Liver (tissue), 9 donors: Measurements from ENCODE around the gene MARCHF3. TPM values are rescaled to one million over a fixed set of nuclear protein-coding genes. Genes with fewer than 3 reads are reported as not detected.
"Not testable (repeated sequence)": the region's sequence is repeated elsewhere in the genome, so short reads cannot be mapped to it uniquely, and the experiment has no call there.

Experiments
- DNase-seq: peaks from one replicate; pipeline ENCODE4 v3.0.0-alpha.2; 2017; ENCODE audit warnings: low spot score
- H3K27ac ChIP-seq, 2 donors: one replicate each; pipeline ENCODE4 v1.7.0; 2013; ENCODE audit warnings: inconsistent platforms in 2 of 2, low read length in 2 of 2, control low read depth in 1 of 2, low read depth in 1 of 2, mild to moderate bottlenecking in 1 of 2
- H3K27me3 ChIP-seq, 4 donors: one replicate each; pipeline versions ENCODE4 v1.6.1 to v1.7.0; 2013; ENCODE audit warnings: low read length in 3 of 4, inconsistent platforms in 1 of 4, mild to moderate bottlenecking in 1 of 4, moderate library complexity in 1 of 4; ENCODE audit not compliant: control insufficient read depth in 4 of 4, insufficient read depth in 4 of 4
- H3K36me3 ChIP-seq, 4 donors: one replicate each; pipeline versions ENCODE4 v1.6.1 to v1.7.0; 2013; ENCODE audit warnings: low read length in 3 of 4, mild to moderate bottlenecking in 3 of 4, low read depth in 1 of 4, moderate library complexity in 1 of 4; ENCODE audit not compliant: control insufficient read depth in 4 of 4, insufficient read depth in 3 of 4
- H3K4me1 ChIP-seq, 4 donors: one replicate each; pipeline versions ENCODE4 v1.6.1 to v1.7.0; 2013; ENCODE audit warnings: low read length in 3 of 4, mild to moderate bottlenecking in 3 of 4, moderate library complexity in 1 of 4; ENCODE audit not compliant: control insufficient read depth in 4 of 4, insufficient read depth in 4 of 4
- H3K4me3 ChIP-seq, 3 donors: one replicate each; pipeline versions ENCODE4 v1.6.1 to v1.7.0; 2013; ENCODE audit warnings: low read length in 3 of 3, control low read depth in 1 of 3, low read depth in 1 of 3, mild to moderate bottlenecking in 1 of 3
- H3K9ac ChIP-seq, 2 donors: one replicate each; pipeline ENCODE4 v1.7.0; 2013; ENCODE audit warnings: low read length in 2 of 2, mild to moderate bottlenecking in 2 of 2, moderate library complexity in 2 of 2, control low read depth in 1 of 2, low read depth in 1 of 2
- H3K9me3 ChIP-seq, 4 donors: one replicate each; pipeline versions ENCODE4 v1.6.1 to v1.7.0; 2013; ENCODE audit warnings: low read length in 3 of 4; ENCODE audit not compliant: control insufficient read depth in 4 of 4
- ATF3 ChIP-seq: IDR thresholded peaks from 2 replicates; pipeline ENCODE4 v1.6.1; 2016; ENCODE audit warnings: antibody characterized with exemption
- CTCF ChIP-seq: fragments of 150-350 bp; IDR thresholded peaks from 2 replicates; pipeline ENCODE4 v1.5.1; 2017; ENCODE audit warnings: improper control_type of control experiment, low read depth, low read length; ENCODE audit not compliant: missing input control
- EGR1 ChIP-seq, 2 donors: IDR thresholded peaks; 2 replicates each; pipeline ENCODE4 v1.6.1; 2016 to 2018; ENCODE audit warnings: antibody characterized with exemption in 2 of 2, low read depth in 2 of 2
- FOXA1 ChIP-seq: IDR thresholded peaks from 2 replicates; pipeline ENCODE4 v1.6.1; 2016; ENCODE audit warnings: antibody characterized with exemption
- FOXA2 ChIP-seq: IDR thresholded peaks from 2 replicates; pipeline ENCODE4 v1.6.1; 2016; ENCODE audit warnings: antibody characterized with exemption
- GABPA ChIP-seq, 2 donors: IDR thresholded peaks in 1 of 2; conservative IDR thresholded peaks in 1 of 2; 2 replicates each; pipeline ENCODE4 v1.6.1; 2016; ENCODE audit warnings: antibody characterized with exemption in 2 of 2, mild to moderate bottlenecking in 1 of 2, moderate library complexity in 1 of 2
- HNF4G ChIP-seq: IDR thresholded peaks from 2 replicates; pipeline ENCODE4 v1.6.1; 2016; ENCODE audit warnings: antibody characterized with exemption
- JUND ChIP-seq, 2 donors: IDR thresholded peaks; 2 replicates each; pipeline ENCODE4 v1.6.1; 2016; ENCODE audit warnings: antibody characterized with exemption in 2 of 2
- MAX ChIP-seq: IDR thresholded peaks from 2 replicates; pipeline ENCODE4 v1.6.1; 2016; ENCODE audit warnings: antibody characterized with exemption
- NR2F2 ChIP-seq: IDR thresholded peaks from 2 replicates; pipeline ENCODE4 v1.6.1; 2016; ENCODE audit warnings: antibody characterized with exemption
- RAD21 ChIP-seq, 2 donors: IDR thresholded peaks; 2 replicates each; pipeline ENCODE4 v1.6.1; 2016; ENCODE audit warnings: antibody characterized with exemption in 2 of 2, mild to moderate bottlenecking in 2 of 2
- SP1 ChIP-seq: IDR thresholded peaks from 2 replicates; pipeline ENCODE4 v1.6.1; 2018; ENCODE audit warnings: antibody characterized with exemption, mild to moderate bottlenecking
- TAF1 ChIP-seq: conservative IDR thresholded peaks from 2 replicates; pipeline ENCODE4 v1.6.1; 2016; ENCODE audit warnings: antibody characterized with exemption, mild to moderate bottlenecking
- YY1 ChIP-seq: IDR thresholded peaks from 2 replicates; pipeline ENCODE4 v1.6.1; 2016; ENCODE audit warnings: antibody characterized with exemption, mild to moderate bottlenecking
- ZBTB33 ChIP-seq: IDR thresholded peaks from 2 replicates; pipeline ENCODE4 v1.6.1; 2016; ENCODE audit warnings: antibody characterized with exemption
- WGBS: extraction: QIAGEN DNeasy Blood & Tissue Kit; methylation state at CpG from one replicate; pipeline ENCODE4 v1.1.7; 2013; 5-methylcytosine and 5-hydroxymethylcytosine counted together
- polyA plus RNA-seq, 2 donors: library from polyadenylated mRNA; stranded (reverse) in 1 of 2; unstranded in 1 of 2; fragments of 200-250 nt in 1 of 2; fragments of >200 nt in 1 of 2; fragmentation: Nextera tagmentation in 1 of 2; extraction: Ambion mirVana in 1 of 2; gene quantifications; one replicate each; pipeline versions ENCODE4 v1.2.1 to v1.2.3, GENCODE V29; 2013 to 2015
- total RNA-seq, 2 donors: library from RNA; depleted of rRNA; stranded (reverse); fragments of >200 nt; gene quantifications; one replicate each; pipeline ENCODE4 v1.2.3, GENCODE V29; 2014
- donor health status: healthy.
- donor health status: healthy.
- donor health status: healthy.
- donor health status: healthy.
- donor health status: healthy.

Gene MARCHF3
- total and polyA plus RNA-seq, 4 donors: 0.93 to 51.0 (median 1.4) TPM

GRCh38 chr5:127025467-127025866 lies 4.9 kb downstream of the MARCHF3 start:
- DNase-seq: no peak

GRCh38 chr5:127024821-127025220 lies 5.5 kb downstream of the MARCHF3 start:
- Histone ChIP-seq H3K9me3 (no peaks in the 10 kb centered on the region), H3K27ac (no peak overlapping the region), H3K36me3 (no peaks in the 10 kb centered on the region), H3K4me3 (no peak overlapping the region), H3K9ac (no peak overlapping the region), H3K27me3 (no peaks in the 10 kb centered on the region), H3K4me1 (peaks cover 2 to 7% (median 6%) of the 10 kb centered on the region in 4 donors)
- WGBS: 85% methylated on average over 4 of the region's 4 CpGs
- TF ChIP-seq JUND (IDR thresholded peaks at IDR 0.05) (no peak), FOXA1 (no peak), CTCF (no peak), YY1 (no peak), ATF3 (no peak), GABPA (IDR thresholded peaks at IDR 0.05 in 1 of 2, conservative IDR thresholded peaks at IDR 0.05 in 1 of 2) (no peak), HNF4G (no peak), MAX (no peak), SP1 (no peak)
- DNase-seq: no peak

More at GRCh38 chr5:127025467-127025866, 4.9 kb downstream of the MARCHF3 start:
- Histone ChIP-seq H3K36me3 (no peaks in the 10 kb centered on the region), H3K27ac (no peak overlapping the region), H3K27me3 (no peaks in the 10 kb centered on the region), H3K4me1 (peaks cover 2 to 8% (median 6%) of the 10 kb centered on the region in 4 donors), H3K9ac (no peak overlapping the region), H3K9me3 (no peaks in the 10 kb centered on the region), H3K4me3 (no peak overlapping the region)
- 89% methylated on average over 1 of the region's 1 CpG for WGBS
- no peak for TF ChIP-seq YY1
- no peak for TF ChIP-seq ZBTB33
- TF ChIP-seq GABPA (IDR thresholded peaks at IDR 0.05 in 1 of 2, conservative IDR thresholded peaks at IDR 0.05 in 1 of 2): no peak
- TF ChIP-seq JUND (IDR thresholded peaks at IDR 0.05): no peak
- TF ChIP-seq TAF1: no peak
- no peak for TF ChIP-seq RAD21 (IDR thresholded peaks at IDR 0.05)
- no peak for TF ChIP-seq EGR1 (IDR thresholded peaks at IDR 0.05; ENCODE audit: low read depth in 2 of 2)
- no peak for TF ChIP-seq FOXA2
- no peak for TF ChIP-seq NR2F2
- no peak for TF ChIP-seq HNF4G

GRCh38 chr5:127023552-127024191 lies 6.7 kb downstream of the MARCHF3 start:
- DNase-seq, H3K27ac ChIP-seq, H3K4me1 ChIP-seq, H3K4me3 ChIP-seq, H3K9ac ChIP-seq, H3K9me3 ChIP-seq, H3K36me3 ChIP-seq, H3K27me3 ChIP-seq: not testable (repeated sequence)
- 94% methylated on average over 7 of the region's 7 CpGs for WGBS
